CD14-positive monocyte (primary cell): Measurements from ENCODE around the gene LSP1. TPM values are rescaled to one million over a fixed set of nuclear protein-coding genes. Genes with fewer than 3 reads are reported as not detected.

Experiments used
- DNase-seq, 3 donors: peaks; one replicate each; pipeline ENCODE4 v3.0.0-alpha.2; 2011 to 2022
- H2AFZ ChIP-seq: 2 replicates; pipeline ENCODE4 v1.6.0; 2012; ENCODE audit warnings: mild to moderate bottlenecking, low read depth, low read length, inconsistent platforms; ENCODE audit not compliant: insufficient read depth, poor library complexity, severe bottlenecking
- H3K27ac ChIP-seq, 2 donors: 1 replicate in 1 of 2; 2 replicates in 1 of 2; pipeline ENCODE4 v1.5.1; 2012 to 2013; ENCODE audit warnings: low read length in 2 of 2, control low read depth in 1 of 2, inconsistent platforms in 1 of 2, low read depth in 1 of 2, mild to moderate bottlenecking in 1 of 2
- H3K27me3 ChIP-seq, 2 donors: one replicate each; pipeline versions ENCODE4 v1.6.0 to v1.6.1; 2011 to 2013; ENCODE audit warnings: low read length in 2 of 2; ENCODE audit not compliant: control insufficient read depth in 2 of 2, insufficient read depth in 2 of 2
- H3K36me3 ChIP-seq, 2 donors: replicated peaks in 1 of 2; 1 replicate in 1 of 2; 2 replicates in 1 of 2; pipeline versions ENCODE4 v1.5.1 to v1.6.1; 2012 to 2013; ENCODE audit warnings: low read length in 2 of 2, control low read depth in 1 of 2, inconsistent platforms in 1 of 2, mild to moderate bottlenecking in 1 of 2; ENCODE audit not compliant: insufficient read depth in 2 of 2, control insufficient read depth in 1 of 2
- H3K4me1 ChIP-seq, 2 donors: 1 replicate in 1 of 2; 2 replicates in 1 of 2; pipeline versions ENCODE4 v1.5.1 to v1.6.1; 2012 to 2013; ENCODE audit warnings: low read length in 2 of 2, control low read depth in 1 of 2, inconsistent platforms in 1 of 2, mild to moderate bottlenecking in 1 of 2, moderate library complexity in 1 of 2; ENCODE audit not compliant: insufficient read depth in 2 of 2, control insufficient read depth in 1 of 2
- H3K4me2 ChIP-seq: replicated peaks from 2 replicates; pipeline ENCODE3; 2012; ENCODE audit warnings: low read length, moderate library complexity, mild to moderate bottlenecking; ENCODE audit not compliant: poor library complexity, severe bottlenecking; ENCODE audit errors: extremely low read depth
- H3K4me3 ChIP-seq, 3 experiments: fragments of 200-600 bp in 1 of 3; sonication (generic) in 1 of 3; replicated peaks in 1 of 3; 1 replicate in 2 of 3; 2 replicates in 1 of 3; pipeline ENCODE4 v1.5.1; 2011 to 2013; ENCODE audit warnings: low read length in 3 of 3, mild to moderate bottlenecking in 3 of 3, control low read depth in 2 of 3, low read depth in 2 of 3, inconsistent platforms in 1 of 3, moderate library complexity in 1 of 3
- H3K79me2 ChIP-seq: 2 replicates; pipeline ENCODE4 v1.6.0; 2012; ENCODE audit warnings: mild to moderate bottlenecking, control low read depth, inconsistent platforms, low read length, moderate library complexity; ENCODE audit not compliant: insufficient read depth
- H3K9ac ChIP-seq: 2 replicates; pipeline ENCODE4 v1.6.0; 2017; ENCODE audit warnings: low read length, mild to moderate bottlenecking; ENCODE audit not compliant: insufficient read depth, poor library complexity, severe bottlenecking
- H3K9me3 ChIP-seq, 2 donors: replicated peaks in 1 of 2; 1 replicate in 1 of 2; 2 replicates in 1 of 2; pipeline versions ENCODE4 v1.5.1 to v1.6.1; 2012 to 2013; ENCODE audit warnings: low read length in 2 of 2, control low read depth in 1 of 2; ENCODE audit not compliant: control insufficient read depth in 1 of 2, insufficient read depth in 1 of 2
- H4K20me1 ChIP-seq: 2 replicates; pipeline ENCODE4 v1.6.0; 2012; ENCODE audit warnings: mild to moderate bottlenecking, low read length, control low read depth, moderate library complexity; ENCODE audit not compliant: insufficient read depth
- H3K27ac Mint-ChIP-seq, 7 donors: one replicate each; pipeline ENCODE4 v1.8.0; 2020; ENCODE audit warnings: mild to moderate bottlenecking in 7 of 7, mixed read lengths in 7 of 7, moderate library complexity in 6 of 7, inconsistent platforms in 2 of 7
- H3K27me3 Mint-ChIP-seq, 3 donors: one replicate each; pipeline ENCODE4 v1.8.0; 2021 to 2022; ENCODE audit warnings: low read depth in 3 of 3, mild to moderate bottlenecking in 3 of 3, mixed read lengths in 3 of 3, moderate library complexity in 3 of 3, inconsistent platforms in 1 of 3
- H3K36me3 Mint-ChIP-seq, 2 donors: one replicate each; pipeline ENCODE4 v1.8.0; 2020; ENCODE audit warnings: mixed read lengths in 2 of 2, inconsistent platforms in 1 of 2, mild to moderate bottlenecking in 1 of 2
- H3K4me1 Mint-ChIP-seq: one replicate; pipeline ENCODE4 v1.8.0; 2020; ENCODE audit warnings: mild to moderate bottlenecking, mixed read lengths
- H3K4me3 Mint-ChIP-seq, 2 donors: one replicate each; pipeline ENCODE4 v1.8.0; 2020; ENCODE audit warnings: mild to moderate bottlenecking in 2 of 2, mixed read lengths in 2 of 2, moderate library complexity in 1 of 2
- H3K9me3 Mint-ChIP-seq, 7 donors: one replicate each; pipeline ENCODE4 v1.8.0; 2020 to 2022; ENCODE audit warnings: mixed read lengths in 7 of 7, mild to moderate bottlenecking in 6 of 7, moderate library complexity in 6 of 7, inconsistent platforms in 2 of 7
- CTCF ChIP-seq: fragments of 200-600 bp; IDR thresholded peaks from one replicate; pipeline ENCODE4 v1.8.0; 2022; ENCODE audit warnings: antibody characterized with exemption, mild to moderate bottlenecking
- WGBS: methylation state at CpG from one replicate; pipeline ENCODE4 v1.1.5; 2013; ENCODE audit warnings: missing lambda C conversion rate; ENCODE audit not compliant: insufficient coverage; 5-methylcytosine and 5-hydroxymethylcytosine counted together
- intact Hi-C, 2 donors: fragments of 100-400 bp; cut with micrococcal nuclease; formaldehyde crosslinking; loops; one replicate each; pipeline versions ENCODE4 v1.15.0 to v1.15.1; 2023
- polyA plus RNA-seq, 3 donors: library from polyadenylated mRNA; depleted of rRNA in 1 of 3; unstranded in 2 of 3; stranded (reverse) in 1 of 3; fragments of 300-500 nt in 2 of 3; fragments of >200 nt in 1 of 3; fragmentation: Illumina TruSeq in 2 of 3; gene quantifications; 1 replicate in 2 of 3; 2 replicates in 1 of 3; pipeline ENCODE4 v1.2.3, GENCODE V29; 2012 to 2021

Gene LSP1
- polyA plus RNA-seq, 3 donors, result 387 to 646 (median 542) TPM

- H3K4me3 ChIP-seq, result no peak overlapping the region
- Mint-ChIP-seq H3K36me3 (peaks cover 10 to 12% of the 10 kb centered on the region in 2 donors), H3K4me1 (peaks cover 44% of the 10 kb centered on the region), H3K4me3 (peak overlapping the region; percentile 34 to 35), H3K27me3 (peaks cover 0 to 13% (median 6%) of the 10 kb centered on the region in 3 donors), H3K27ac (peak overlapping the region; percentile 83 to 99 (median 98)), H3K9me3 (no peaks in the 10 kb centered on the region)
- no peaks in the 10 kb centered on the region for H3K9me3 ChIP-seq
- H3K9ac ChIP-seq, result peak overlapping the region; percentile 78
- peaks cover 4% of the 10 kb centered on the region for H3K79me2 ChIP-seq
- intact Hi-C loops, result loop anchor here (1.0 to 10.0 kb wide), 4 partner anchors 11 to 313 kb away; partner anchors contain the start of gene TNNT3 (in 1 of the 2)
- H3K27ac ChIP-seq, result peak overlapping the region; percentile 73 to 94
- peak overlapping the region; percentile 80 for H3K4me2 ChIP-seq
- no peak for TF ChIP-seq CTCF
- DNase-seq, result no peak
- peaks cover 69 to 70% of the 10 kb centered on the region in 2 donors for H3K4me1 ChIP-seq
- no peak overlapping the region for H2AFZ ChIP-seq
- no peaks in the 10 kb centered on the region for H3K36me3 ChIP-seq
- peaks cover 0 to 3% of the 10 kb centered on the region in 2 donors for H3K27me3 ChIP-seq
- WGBS, result 20% methylated on average over 3 of the region's 12 CpGs
- H4K20me1 ChIP-seq, result no peaks in the 10 kb centered on the region
These were observed 13.5 kb upstream of the LSP1 start for GRCh38 chr11:1839204-1839923.

- H3K27ac Mint-ChIP-seq, result peak overlapping the region; percentile 83 to 99 (median 98)
These were observed 12.7 kb upstream of the LSP1 start for GRCh38 chr11:1839924-1840779.

More at GRCh38 chr11:1839924-1840779, 12.7 kb upstream of the LSP1 start:
- peaks cover 4% of the 10 kb centered on the region for H3K79me2 ChIP-seq
- H3K9me3 ChIP-seq, result no peaks in the 10 kb centered on the region
- peak overlapping the region; percentile 73 to 94 for H3K27ac ChIP-seq
- no peaks in the 10 kb centered on the region for H4K20me1 ChIP-seq
- intact Hi-C loops, result loop anchor here (1.0 to 10.0 kb wide), 5 partner anchors 10 to 312 kb away; partner anchors contain the start of gene TNNT3 (in 2 of the 2)
- peaks cover 52% of the 10 kb centered on the region for H3K4me1 Mint-ChIP-seq
- H3K4me3 ChIP-seq, result peak overlapping the region; percentile 4 to 73 (median 46)
- H3K9me3 Mint-ChIP-seq, result no peaks in the 10 kb centered on the region
- peaks cover 0 to 7% (median 5%) of the 10 kb centered on the region in 3 donors for H3K27me3 Mint-ChIP-seq
- DNase-seq, result peak; percentile 94
- peaks cover 77 to 78% of the 10 kb centered on the region in 2 donors for H3K4me1 ChIP-seq
- 21% methylated on average over 15 of the region's 26 CpGs for WGBS
- H2AFZ ChIP-seq, result no peak overlapping the region
- peak overlapping the region; percentile 57 to 74 for H3K4me3 Mint-ChIP-seq
- H3K9ac ChIP-seq, result peak overlapping the region; percentile 78
- peaks cover 0 to 2% of the 10 kb centered on the region in 2 donors for H3K27me3 ChIP-seq
- H3K4me2 ChIP-seq, result peak overlapping the region; percentile 80
- TF ChIP-seq CTCF, result peak; percentile 18
- peaks cover 10 to 12% of the 10 kb centered on the region in 2 donors for H3K36me3 Mint-ChIP-seq
- no peaks in the 10 kb centered on the region for H3K36me3 ChIP-seq
